Measurements from ENCODE around the gene TMEM79.

Gene TMEM79

GRCh38 chr1:156247460-156248322 lies 36.4 kb upstream of the TMEM79 start, which contains the start of gene PAQR6:
TSS of gene PAQR6 (minus strand) at chr1:156248056. CDS start at chr1:156246731, 1,325 bp downstream.
- Histone ChIP-seq H3K4me1 (ENCODE audit: control insufficient read depth, insufficient read depth, low read length) (peaks cover 10% of the 10 kb centered on the region), H3K4me3 (ENCODE audit: low read length) (no peak within 1 kb of the TSS), H3K36me3 (ENCODE audit: insufficient read depth, low read length) (peaks cover 40% of the 10 kb centered on the region), H3K9ac (ENCODE audit: low read depth, low read length) (no peak within 1 kb of the TSS), H3K27me3 (ENCODE audit: control insufficient read depth, insufficient read depth, low read length) (peaks cover 18% of the 10 kb centered on the region), H3K4me2 (ENCODE audit: low read length) (no peak within 1 kb of the TSS), H3K9me3 (replicated peaks; ENCODE audit: low read length) (no peaks in the 10 kb centered on the region)

- Histone ChIP-seq H3K4me2 (ENCODE audit: low read length) (no peak overlapping the region), H3K9me3 (replicated peaks; ENCODE audit: low read length) (no peaks in the 10 kb centered on the region), H3K4me3 (ENCODE audit: low read length) (no peak overlapping the region), H3K27me3 (ENCODE audit: control insufficient read depth, insufficient read depth, low read length) (peaks cover 18% of the 10 kb centered on the region), H3K36me3 (ENCODE audit: insufficient read depth, low read length) (peaks cover 46% of the 10 kb centered on the region), H3K4me1 (ENCODE audit: control insufficient read depth, insufficient read depth, low read length) (peaks cover 10% of the 10 kb centered on the region), H3K9ac (ENCODE audit: low read depth, low read length) (no peak overlapping the region)
Observed at GRCh38 chr1:156248323-156248683, 35.8 kb upstream of the TMEM79 start.

- Histone ChIP-seq H3K36me3 (ENCODE audit: insufficient read depth, low read length) (peaks cover 56% of the 10 kb centered on the region), H3K4me2 (ENCODE audit: low read length) (no peak overlapping the region), H3K4me1 (ENCODE audit: control insufficient read depth, insufficient read depth, low read length) (peaks cover 10% of the 10 kb centered on the region), H3K9ac (ENCODE audit: low read depth, low read length) (no peak overlapping the region), H3K4me3 (ENCODE audit: low read length) (no peak overlapping the region), H3K9me3 (replicated peaks; ENCODE audit: low read length) (no peaks in the 10 kb centered on the region), H3K27me3 (ENCODE audit: control insufficient read depth, insufficient read depth, low read length) (peaks cover 18% of the 10 kb centered on the region)
Observed at GRCh38 chr1:156249593-156249992, 34.5 kb upstream of the TMEM79 start.

- Histone ChIP-seq H3K9me3 (replicated peaks; ENCODE audit: low read length) (no peaks in the 10 kb centered on the region), H3K27me3 (ENCODE audit: control insufficient read depth, insufficient read depth, low read length) (peaks cover 3% of the 10 kb centered on the region), H3K4me1 (ENCODE audit: control insufficient read depth, insufficient read depth, low read length) (peaks cover 3% of the 10 kb centered on the region), H3K4me3 (ENCODE audit: low read length) (no peak overlapping the region), H3K4me2 (ENCODE audit: low read length) (no peak overlapping the region), H3K36me3 (ENCODE audit: insufficient read depth, low read length) (peaks cover 65% of the 10 kb centered on the region), H3K9ac (ENCODE audit: low read depth, low read length) (no peak overlapping the region)
Observed at GRCh38 chr1:156251527-156251926, 32.6 kb upstream of the TMEM79 start.

- H3K4me1 ChIP-seq (ENCODE audit: control insufficient read depth, insufficient read depth, low read length), result no peaks in the 10 kb centered on the region
- H3K4me2 ChIP-seq (ENCODE audit: low read length), result no peak overlapping the region
- no peak overlapping the region for H3K4me3 ChIP-seq (ENCODE audit: low read length)
- H3K9me3 ChIP-seq (replicated peaks; ENCODE audit: low read length), result no peaks in the 10 kb centered on the region
- peaks cover 83% of the 10 kb centered on the region for H3K36me3 ChIP-seq (ENCODE audit: insufficient read depth, low read length)
- no peaks in the 10 kb centered on the region for H3K27me3 ChIP-seq (ENCODE audit: control insufficient read depth, insufficient read depth, low read length)
- H3K9ac ChIP-seq (ENCODE audit: low read depth, low read length), result no peak overlapping the region
Observed at GRCh38 chr1:156253634-156254033, 30.5 kb upstream of the TMEM79 start.

GRCh38 chr1:156257711-156258110 lies 26.4 kb upstream of the TMEM79 start:
- H3K27me3 ChIP-seq (ENCODE audit: control insufficient read depth, insufficient read depth, low read length), result no peaks in the 10 kb centered on the region
- H3K36me3 ChIP-seq (ENCODE audit: insufficient read depth, low read length), result peaks cover 72% of the 10 kb centered on the region
- no peak overlapping the region for H3K9ac ChIP-seq (ENCODE audit: low read depth, low read length)
- H3K4me3 ChIP-seq (ENCODE audit: low read length), result no peak overlapping the region
- H3K4me2 ChIP-seq (ENCODE audit: low read length), result no peak overlapping the region
- peaks cover 4% of the 10 kb centered on the region for H3K4me1 ChIP-seq (ENCODE audit: control insufficient read depth, insufficient read depth, low read length)
- H3K9me3 ChIP-seq (replicated peaks; ENCODE audit: low read length), result no peaks in the 10 kb centered on the region

GRCh38 chr1:156258859-156259258 lies 25.3 kb upstream of the TMEM79 start:
- H3K36me3 ChIP-seq (ENCODE audit: insufficient read depth, low read length), result peaks cover 69% of the 10 kb centered on the region
- peaks cover 15% of the 10 kb centered on the region for H3K4me1 ChIP-seq (ENCODE audit: control insufficient read depth, insufficient read depth, low read length)
- H3K9ac ChIP-seq (ENCODE audit: low read depth, low read length), result no peak overlapping the region
- H3K9me3 ChIP-seq (replicated peaks; ENCODE audit: low read length), result no peaks in the 10 kb centered on the region
- H3K4me2 ChIP-seq (ENCODE audit: low read length), result no peak overlapping the region
- H3K4me3 ChIP-seq (ENCODE audit: low read length), result no peak overlapping the region
- H3K27me3 ChIP-seq (ENCODE audit: control insufficient read depth, insufficient read depth, low read length), result no peaks in the 10 kb centered on the region

GRCh38 chr1:156259805-156260204 lies 24.3 kb upstream of the TMEM79 start:
- H3K27me3 ChIP-seq (ENCODE audit: control insufficient read depth, insufficient read depth, low read length), result no peaks in the 10 kb centered on the region
- H3K4me3 ChIP-seq (ENCODE audit: low read length), result no peak overlapping the region
- H3K4me2 ChIP-seq (ENCODE audit: low read length), result no peak overlapping the region
- no peaks in the 10 kb centered on the region for H3K9me3 ChIP-seq (replicated peaks; ENCODE audit: low read length)
- peaks cover 69% of the 10 kb centered on the region for H3K36me3 ChIP-seq (ENCODE audit: insufficient read depth, low read length)
- H3K9ac ChIP-seq (ENCODE audit: low read depth, low read length), result no peak overlapping the region
- H3K4me1 ChIP-seq (ENCODE audit: control insufficient read depth, insufficient read depth, low read length), result peaks cover 15% of the 10 kb centered on the region

- no peaks in the 10 kb centered on the region for H3K9me3 ChIP-seq (replicated peaks; ENCODE audit: low read length)
- no peak overlapping the region for H3K4me2 ChIP-seq (ENCODE audit: low read length)
- H3K9ac ChIP-seq (ENCODE audit: low read depth, low read length), result no peak overlapping the region
- H3K36me3 ChIP-seq (ENCODE audit: insufficient read depth, low read length), result peaks cover 75% of the 10 kb centered on the region
- H3K27me3 ChIP-seq (ENCODE audit: control insufficient read depth, insufficient read depth, low read length), result no peaks in the 10 kb centered on the region
- peaks cover 15% of the 10 kb centered on the region for H3K4me1 ChIP-seq (ENCODE audit: control insufficient read depth, insufficient read depth, low read length)
- no peak overlapping the region for H3K4me3 ChIP-seq (ENCODE audit: low read length)
Observed at GRCh38 chr1:156260896-156261295, 23.2 kb upstream of the TMEM79 start.

GRCh38 chr1:156262461-156263287 lies 21.5 kb upstream of the TMEM79 start:
- no peak overlapping the region for H3K9ac ChIP-seq (ENCODE audit: low read depth, low read length)
- peaks cover 77% of the 10 kb centered on the region for H3K36me3 ChIP-seq (ENCODE audit: insufficient read depth, low read length)
- H3K4me3 ChIP-seq (ENCODE audit: low read length), result no peak overlapping the region
- H3K4me2 ChIP-seq (ENCODE audit: low read length), result peak overlapping the region; percentile 61
- H3K9me3 ChIP-seq (replicated peaks; ENCODE audit: low read length), result no peaks in the 10 kb centered on the region
- H3K4me1 ChIP-seq (ENCODE audit: control insufficient read depth, insufficient read depth, low read length), result peaks cover 15% of the 10 kb centered on the region
- H3K27me3 ChIP-seq (ENCODE audit: control insufficient read depth, insufficient read depth, low read length), result no peaks in the 10 kb centered on the region

GRCh38 chr1:156263288-156263655 lies 20.9 kb upstream of the TMEM79 start:
- H3K4me3 ChIP-seq (ENCODE audit: low read length), result no peak overlapping the region
- no peaks in the 10 kb centered on the region for H3K9me3 ChIP-seq (replicated peaks; ENCODE audit: low read length)
- H3K4me1 ChIP-seq (ENCODE audit: control insufficient read depth, insufficient read depth, low read length), result peaks cover 15% of the 10 kb centered on the region
- peaks cover 77% of the 10 kb centered on the region for H3K36me3 ChIP-seq (ENCODE audit: insufficient read depth, low read length)
- no peaks in the 10 kb centered on the region for H3K27me3 ChIP-seq (ENCODE audit: control insufficient read depth, insufficient read depth, low read length)
- H3K4me2 ChIP-seq (ENCODE audit: low read length), result peak overlapping the region; percentile 23
- no peak overlapping the region for H3K9ac ChIP-seq (ENCODE audit: low read depth, low read length)

Data from skeletal muscle satellite cell (primary cell).